ENCODE results near the gene LDLRAD4. TPM values are rescaled to one million over a fixed set of nuclear protein-coding genes. Genes with fewer than 3 reads are reported as not detected.
A peak's percentile ranks its signal among the peaks of the same experiment; 100 is the strongest.

The LDLRAD4 gene
- total and polyA plus RNA-seq, 11 donors: 10.4 to 44.0 (median 29.6) TPM

GRCh38 chr18:13267431-13267873 is 48.9 kb downstream of the LDLRAD4 start:
- intact Hi-C loops (cut with DNase I): loop anchor here in 6 of 10 donors (2.0 to 10.0 kb wide), 4 partner anchors 40 to 107 kb away; no protein-coding TSS in a partner anchor

GRCh38 chr18:13268158-13269012 is 49.8 kb downstream of the LDLRAD4 start:
- Histone ChIP-seq H3K27ac (peak overlapping the region; percentile 6 to 86 (median 72)), H3K36me3 (no peaks in the 10 kb centered on the region), H3K4me3 (peak overlapping the region in 1 of 12 donors; percentile 10), H3K9me3 (no peaks in the 10 kb centered on the region), H3K4me1 (peaks cover 8 to 100% (median 82%) of the 10 kb centered on the region in 12 donors), H3K27me3 (no peaks in the 10 kb centered on the region)
- ATAC-seq (no peak), DNase-seq (peak in 3 of 5 donors; percentile 21 to 55 (median 45))
- 35 to 45% (median 38%) methylated on average over 9 of the region's 9 CpGs for WGBS, 4 donors
- intact Hi-C loops (cut with DNase I): loop anchor here in 7 of 10 donors (2.0 to 10.0 kb wide), 4 partner anchors 41 to 106 kb away; no protein-coding TSS in a partner anchor
- TF ChIP-seq POLR2A (IDR thresholded peaks at IDR 0.05): no peak
- TF ChIP-seq, protein P1, sequence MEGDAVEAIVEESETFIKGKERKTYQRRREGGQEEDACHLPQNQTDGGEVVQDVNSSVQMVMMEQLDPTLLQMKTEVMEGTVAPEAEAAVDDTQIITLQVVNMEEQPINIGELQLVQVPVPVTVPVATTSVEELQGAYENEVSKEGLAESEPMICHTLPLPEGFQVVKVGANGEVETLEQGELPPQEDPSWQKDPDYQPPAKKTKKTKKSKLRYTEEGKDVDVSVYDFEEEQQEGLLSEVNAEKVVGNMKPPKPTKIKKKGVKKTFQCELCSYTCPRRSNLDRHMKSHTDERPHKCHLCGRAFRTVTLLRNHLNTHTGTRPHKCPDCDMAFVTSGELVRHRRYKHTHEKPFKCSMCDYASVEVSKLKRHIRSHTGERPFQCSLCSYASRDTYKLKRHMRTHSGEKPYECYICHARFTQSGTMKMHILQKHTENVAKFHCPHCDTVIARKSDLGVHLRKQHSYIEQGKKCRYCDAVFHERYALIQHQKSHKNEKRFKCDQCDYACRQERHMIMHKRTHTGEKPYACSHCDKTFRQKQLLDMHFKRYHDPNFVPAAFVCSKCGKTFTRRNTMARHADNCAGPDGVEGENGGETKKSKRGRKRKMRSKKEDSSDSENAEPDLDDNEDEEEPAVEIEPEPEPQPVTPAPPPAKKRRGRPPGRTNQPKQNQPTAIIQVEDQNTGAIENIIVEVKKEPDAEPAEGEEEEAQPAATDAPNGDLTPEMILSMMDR (IDR thresholded peaks at IDR 0.05): no peak

More at GRCh38 chr18:13267431-13267873, 48.9 kb downstream of the LDLRAD4 start:
- Histone ChIP-seq H3K9me3 (no peaks in the 10 kb centered on the region), H3K4me1 (peaks cover 8 to 93% (median 77%) of the 10 kb centered on the region in 12 donors), H3K27ac (peak overlapping the region; percentile 19 to 86 (median 72)), H3K27me3 (no peaks in the 10 kb centered on the region), H3K4me3 (no peak overlapping the region), H3K36me3 (no peaks in the 10 kb centered on the region)
- DNase-seq (peak in 1 of 5 donors; percentile 35), ATAC-seq (no peak)
- no peak for TF ChIP-seq POLR2A (IDR thresholded peaks at IDR 0.05)
- TF ChIP-seq, protein P1 (IDR thresholded peaks at IDR 0.05): no peak
- 59 to 69% (median 61%) methylated on average over 7 of the region's 7 CpGs for WGBS, 4 donors

DNA sequence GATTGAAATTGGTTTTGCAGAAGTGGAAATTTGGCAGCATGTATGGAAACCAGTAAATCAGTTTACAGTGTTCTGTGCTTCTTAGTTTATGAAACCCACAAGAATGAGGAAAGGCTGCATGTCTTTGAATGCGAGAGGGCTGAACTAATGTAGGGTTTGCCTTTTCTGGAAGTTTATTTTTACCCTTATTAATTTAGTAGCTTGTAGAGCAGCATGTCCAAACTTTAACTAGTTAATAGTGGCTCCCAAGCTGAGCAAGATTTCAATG is 50.4 kb downstream of the LDLRAD4 start:
- H3K4me3 ChIP-seq: peak overlapping the region in 1 of 12 donors; percentile 10

More for the DNA sequence above, 50.4 kb downstream of the LDLRAD4 start:
- Histone ChIP-seq H3K9me3 (no peaks in the 10 kb centered on the region), H3K4me1 (peaks cover 8 to 97% (median 85%) of the 10 kb centered on the region in 12 donors), H3K27ac (peak overlapping the region in 11 of 12 donors; percentile 45 to 86 (median 77)), H3K36me3 (no peaks in the 10 kb centered on the region), H3K27me3 (no peaks in the 10 kb centered on the region)
- no peak for DNase-seq
- TF ChIP-seq POLR2A (IDR thresholded peaks at IDR 0.05): no peak
- TF ChIP-seq, protein P1 (IDR thresholded peaks at IDR 0.05): no peak
- no peak for ATAC-seq
- 47 to 55% (median 48%) methylated on average over 1 of the region's 1 CpG for WGBS, 4 donors
- intact Hi-C loops (cut with DNase I): loop anchor here in 7 of 10 donors (2.0 to 10.0 kb wide), 4 partner anchors 42 to 106 kb away; no protein-coding TSS in a partner anchor
